ENCODE measurements around the gene ASGR1. TPM values are rescaled to one million over a fixed set of nuclear protein-coding genes. Genes with fewer than 3 reads are reported as not detected.
"Not testable (repeated sequence)": the region's sequence is repeated elsewhere in the genome, so short reads cannot be mapped to it uniquely, and the experiment has no call there.

Gene ASGR1
- total RNA-seq, 1 donor from 2014 or later: 2.5 TPM

- H3K36me3 ChIP-seq: peaks cover 0 to 10% of the 10 kb centered on the region in 2 donors
- TF ChIP-seq POLR2AphosphoS5 (IDR thresholded peaks at IDR 0.05; ENCODE audit: insufficient read depth in 1 of 2, low read depth in 1 of 2) (no peak), CTCF (IDR thresholded peaks at IDR 0.05) (no peak), POLR2A (IDR thresholded peaks at IDR 0.05) (no peak)
- H3K27ac ChIP-seq: no peak overlapping the region
- intact Hi-C loops (cut with DNase I): no loop called here
- no peak for DNase-seq (ENCODE audit: extremely low spot score in 2 of 2)
- no peaks in the 10 kb centered on the region for H3K4me1 ChIP-seq
- H3K9me3 ChIP-seq: no peaks in the 10 kb centered on the region
- no peaks in the 10 kb centered on the region for H3K27me3 ChIP-seq
- H3K4me3 ChIP-seq: no peak overlapping the region
Measured at GRCh38 chr17:7186241-7186640, 7.1 kb upstream of the ASGR1 start.

- no peak overlapping the region for H3K4me3 ChIP-seq
- H3K27ac ChIP-seq: no peak overlapping the region
- no peaks in the 10 kb centered on the region for H3K36me3 ChIP-seq
- no peaks in the 10 kb centered on the region for H3K9me3 ChIP-seq
- H3K4me1 ChIP-seq: no peaks in the 10 kb centered on the region
- H3K27me3 ChIP-seq: no peaks in the 10 kb centered on the region
- intact Hi-C loops (cut with DNase I): no loop called here
- DNase-seq (ENCODE audit: extremely low spot score in 2 of 2): no peak
- TF ChIP-seq POLR2AphosphoS5 (IDR thresholded peaks at IDR 0.05; ENCODE audit: insufficient read depth in 1 of 2, low read depth in 1 of 2): no peak
- TF ChIP-seq CTCF (IDR thresholded peaks at IDR 0.05): no peak
- TF ChIP-seq POLR2A (IDR thresholded peaks at IDR 0.05): no peak
Measured at GRCh38 chr17:7184647-7185046, 5.5 kb upstream of the ASGR1 start.

- DNase-seq (ENCODE audit: extremely low spot score in 2 of 2): no peak
- H3K27ac ChIP-seq: no peak overlapping the region
- no peaks in the 10 kb centered on the region for H3K27me3 ChIP-seq
- no peaks in the 10 kb centered on the region for H3K4me1 ChIP-seq
- intact Hi-C loops (cut with DNase I): no loop called here
- TF ChIP-seq CTCF (IDR thresholded peaks at IDR 0.05) (no peak), POLR2A (IDR thresholded peaks at IDR 0.05) (no peak), POLR2AphosphoS5 (IDR thresholded peaks at IDR 0.05; ENCODE audit: insufficient read depth in 1 of 2, low read depth in 1 of 2) (no peak)
- no peaks in the 10 kb centered on the region for H3K9me3 ChIP-seq
- H3K4me3 ChIP-seq: no peak overlapping the region
- H3K36me3 ChIP-seq: no peaks in the 10 kb centered on the region
Measured at GRCh38 chr17:7184091-7184488, 4.9 kb upstream of the ASGR1 start.

GRCh38 chr17:7183433-7184090 is 4.4 kb upstream of the ASGR1 start:
- Histone ChIP-seq H3K4me3 (no peak overlapping the region), H3K27me3 (no peaks in the 10 kb centered on the region), H3K36me3 (no peaks in the 10 kb centered on the region), H3K27ac (no peak overlapping the region), H3K4me1 (no peaks in the 10 kb centered on the region), H3K9me3 (no peaks in the 10 kb centered on the region)
- TF ChIP-seq CTCF (IDR thresholded peaks at IDR 0.05) (no peak), POLR2A (IDR thresholded peaks at IDR 0.05) (no peak), POLR2AphosphoS5 (IDR thresholded peaks at IDR 0.05; ENCODE audit: insufficient read depth in 1 of 2, low read depth in 1 of 2) (no peak)
- no peak for DNase-seq (ENCODE audit: extremely low spot score in 2 of 2)
- intact Hi-C loops (cut with DNase I): no loop called here

GRCh38 chr17:7182101-7182500 is 2.9 kb upstream of the ASGR1 start:
- H3K36me3 ChIP-seq; DNase-seq (ENCODE audit: extremely low spot score in 2 of 2); H3K27me3 ChIP-seq; intact Hi-C loops (cut with DNase I); H3K4me3 ChIP-seq; H3K27ac ChIP-seq; H3K9me3 ChIP-seq: not testable (repeated sequence)
- peaks cover 11% of the 10 kb centered on the region for H3K4me1 ChIP-seq
